Smooth muscle cell (in vitro differentiated cells): ENCODE measurements around the gene TTLL9. TPM values are rescaled to one million over a fixed set of nuclear protein-coding genes. Genes with fewer than 3 reads are reported as not detected.

Experiments
- DNase-seq: peaks from one replicate; lab custom pipeline; 2025; ENCODE audit not compliant: unreplicated experiment; lab: John Stamatoyannopoulos, UW
- H2AFZ ChIP-seq: fragments of 200-600 bp; sonication (generic); 2 replicates; pipeline ENCODE4 v1.6.0; 2016; ENCODE audit warnings: antibody characterized with exemption, low read depth, mild to moderate bottlenecking
- H3F3A ChIP-seq: fragments of 200-600 bp; sonication (generic); 2 replicates; pipeline ENCODE4 v1.6.0; 2017; ENCODE audit warnings: antibody characterized with exemption, low read depth
- H3K27ac ChIP-seq: fragments of 200-600 bp; sonication (generic); 2 replicates; pipeline ENCODE4 v1.5.1; 2016; ENCODE audit warnings: low read depth, mild to moderate bottlenecking
- H3K27me3 ChIP-seq: fragments of 200-600 bp; sonication (generic); 2 replicates; pipeline ENCODE4 v1.6.1; 2016; ENCODE audit warnings: low read depth, mild to moderate bottlenecking
- H3K36me3 ChIP-seq: fragments of 200-600 bp; sonication (generic); 2 replicates; pipeline ENCODE4 v1.5.1; 2016; ENCODE audit warnings: low read depth
- H3K4me1 ChIP-seq: fragments of 200-600 bp; sonication (generic); 2 replicates; pipeline ENCODE4 v1.5.1; 2016; ENCODE audit warnings: low read depth
- H3K4me2 ChIP-seq: fragments of 200-600 bp; sonication (generic); 2 replicates; pipeline ENCODE4 v1.6.0; 2016; ENCODE audit warnings: mild to moderate bottlenecking
- H3K4me3 ChIP-seq: fragments of 200-600 bp; sonication (generic); 2 replicates; pipeline ENCODE4 v1.5.1; 2016; ENCODE audit warnings: mild to moderate bottlenecking
- H3K79me2 ChIP-seq: fragments of 200-600 bp; sonication (generic); 2 replicates; pipeline ENCODE4 v1.6.0; 2016; ENCODE audit warnings: low read depth, mild to moderate bottlenecking
- H3K9ac ChIP-seq: fragments of 200-600 bp; sonication (generic); 2 replicates; pipeline ENCODE4 v1.6.0; 2016; ENCODE audit warnings: low read depth
- H3K9me3 ChIP-seq: fragments of 200-600 bp; sonication (generic); replicated peaks from 2 replicates; pipeline ENCODE4 v1.5.1; 2016; ENCODE audit warnings: low read depth
- H4K20me1 ChIP-seq: fragments of 200-600 bp; sonication (generic); 2 replicates; pipeline ENCODE4 v1.6.0; 2016; ENCODE audit warnings: low read depth
- WGBS: methylation state at CpG from one replicate; pipeline ENCODE4 v1.1.7; 2016; ENCODE audit warnings: low lambda C conversion rate; 5-methylcytosine and 5-hydroxymethylcytosine counted together
- polyA plus RNA-seq: library from polyadenylated mRNA; unstranded; fragments of >200 nt; fragmentation: Nextera tagmentation; extraction: Ambion mirVana; gene quantifications from 2 replicates; pipeline ENCODE4 v1.2.1, GENCODE V29; 2016
- total RNA-seq: library from RNA; depleted of rRNA; stranded (reverse); fragments of >200 nt; gene quantifications from 2 replicates; pipeline ENCODE4 v1.2.3, GENCODE V29; 2014
- TF ChIP-seq, protein P1 (sequence below): fragments of 200-600 bp; sonication (generic); IDR thresholded peaks from 2 replicates; pipeline ENCODE4 v1.5.1; 2017; ENCODE audit warnings: borderline replicate concordance, mild to moderate bottlenecking, antibody characterized with exemption; ENCODE audit not compliant: insufficient read depth, poor library complexity, severe bottlenecking

TTLL9 gene
- total and polyA plus RNA-seq, 2 experiments from 2014 or later = 0.13 TPM; not detected in 1

DNA sequence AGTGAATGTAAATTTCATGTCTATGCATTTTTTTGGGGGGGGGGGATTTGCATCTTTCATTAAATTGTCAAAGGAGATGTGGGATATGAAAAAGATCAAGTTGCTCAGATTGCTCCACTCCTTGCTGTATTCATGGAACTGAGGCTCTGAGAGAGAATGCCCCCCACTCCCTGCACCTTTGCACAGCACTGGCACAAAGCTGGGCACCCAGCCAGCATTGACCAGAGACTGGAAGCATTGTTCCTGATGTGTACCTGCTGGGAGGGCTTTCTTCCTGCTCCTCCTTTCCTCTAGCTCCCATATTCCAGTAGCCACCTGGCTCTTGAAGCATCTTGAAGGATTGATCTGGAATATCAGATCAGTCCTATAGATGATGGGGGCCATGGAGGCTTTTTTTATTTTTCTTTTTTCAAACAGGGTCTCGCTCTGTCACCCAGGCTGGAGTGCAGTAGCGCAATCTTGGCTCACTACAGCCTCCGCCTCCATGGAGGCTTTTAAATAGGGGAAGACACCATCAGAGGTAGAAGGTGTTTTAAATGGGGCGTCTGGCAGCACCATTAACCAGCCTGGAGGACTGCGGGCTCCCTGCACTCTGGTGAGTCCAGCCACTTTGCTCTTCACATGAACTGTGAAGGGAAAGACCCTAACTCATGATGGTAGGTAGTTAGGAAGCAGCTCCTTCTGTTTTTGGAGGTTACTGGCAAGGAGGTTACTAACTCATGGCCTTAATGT lies 11.0 kb upstream of the TTLL9 start:
- DNase-seq = no peak
- Histone ChIP-seq H3K9ac (no peak overlapping the region), H3K27me3 (peaks cover 43% of the 10 kb centered on the region), H3K4me1 (peaks cover 12% of the 10 kb centered on the region), H4K20me1 (no peaks in the 10 kb centered on the region), H2AFZ (no peak overlapping the region), H3K27ac (no peak overlapping the region), H3K4me2 (no peak overlapping the region), H3K9me3 (no peaks in the 10 kb centered on the region), H3K36me3 (no peaks in the 10 kb centered on the region), H3K79me2 (no peaks in the 10 kb centered on the region), H3K4me3 (no peak overlapping the region), H3F3A (no peaks in the 10 kb centered on the region)
- WGBS = 85% methylated on average over 5 of the region's 5 CpGs
- TF ChIP-seq, protein P1, sequence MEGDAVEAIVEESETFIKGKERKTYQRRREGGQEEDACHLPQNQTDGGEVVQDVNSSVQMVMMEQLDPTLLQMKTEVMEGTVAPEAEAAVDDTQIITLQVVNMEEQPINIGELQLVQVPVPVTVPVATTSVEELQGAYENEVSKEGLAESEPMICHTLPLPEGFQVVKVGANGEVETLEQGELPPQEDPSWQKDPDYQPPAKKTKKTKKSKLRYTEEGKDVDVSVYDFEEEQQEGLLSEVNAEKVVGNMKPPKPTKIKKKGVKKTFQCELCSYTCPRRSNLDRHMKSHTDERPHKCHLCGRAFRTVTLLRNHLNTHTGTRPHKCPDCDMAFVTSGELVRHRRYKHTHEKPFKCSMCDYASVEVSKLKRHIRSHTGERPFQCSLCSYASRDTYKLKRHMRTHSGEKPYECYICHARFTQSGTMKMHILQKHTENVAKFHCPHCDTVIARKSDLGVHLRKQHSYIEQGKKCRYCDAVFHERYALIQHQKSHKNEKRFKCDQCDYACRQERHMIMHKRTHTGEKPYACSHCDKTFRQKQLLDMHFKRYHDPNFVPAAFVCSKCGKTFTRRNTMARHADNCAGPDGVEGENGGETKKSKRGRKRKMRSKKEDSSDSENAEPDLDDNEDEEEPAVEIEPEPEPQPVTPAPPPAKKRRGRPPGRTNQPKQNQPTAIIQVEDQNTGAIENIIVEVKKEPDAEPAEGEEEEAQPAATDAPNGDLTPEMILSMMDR = no peak

DNA sequence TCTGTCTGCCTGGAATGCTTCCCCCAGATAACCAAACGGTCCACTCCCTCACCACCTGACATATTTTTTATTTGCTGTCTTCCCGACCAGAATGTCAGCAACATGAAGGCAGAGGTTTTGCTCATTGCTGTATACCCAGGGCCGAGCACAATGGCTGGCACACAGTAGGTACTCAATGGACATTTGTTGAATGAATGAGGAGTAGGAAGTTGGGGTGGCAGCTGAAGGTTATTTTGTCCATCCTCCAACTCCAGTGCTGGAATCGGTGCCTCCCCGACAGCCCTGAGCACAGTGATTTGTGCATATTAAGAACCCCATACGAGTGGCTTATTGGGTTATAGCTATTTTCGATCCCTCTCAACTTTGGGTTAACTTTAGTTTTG lies 10.4 kb upstream of the TTLL9 start:
- Histone ChIP-seq H4K20me1 (no peaks in the 10 kb centered on the region), H3K4me2 (no peak overlapping the region), H2AFZ (no peak overlapping the region), H3K9me3 (no peaks in the 10 kb centered on the region), H3K4me3 (no peak overlapping the region), H3F3A (no peaks in the 10 kb centered on the region), H3K27me3 (peaks cover 38% of the 10 kb centered on the region), H3K36me3 (no peaks in the 10 kb centered on the region), H3K27ac (no peak overlapping the region), H3K79me2 (no peaks in the 10 kb centered on the region), H3K4me1 (peaks cover 12% of the 10 kb centered on the region), H3K9ac (no peak overlapping the region)
- WGBS = 70% methylated on average over 7 of the region's 7 CpGs
- no peak for DNase-seq
- TF ChIP-seq, protein P1 = no peak

DNA sequence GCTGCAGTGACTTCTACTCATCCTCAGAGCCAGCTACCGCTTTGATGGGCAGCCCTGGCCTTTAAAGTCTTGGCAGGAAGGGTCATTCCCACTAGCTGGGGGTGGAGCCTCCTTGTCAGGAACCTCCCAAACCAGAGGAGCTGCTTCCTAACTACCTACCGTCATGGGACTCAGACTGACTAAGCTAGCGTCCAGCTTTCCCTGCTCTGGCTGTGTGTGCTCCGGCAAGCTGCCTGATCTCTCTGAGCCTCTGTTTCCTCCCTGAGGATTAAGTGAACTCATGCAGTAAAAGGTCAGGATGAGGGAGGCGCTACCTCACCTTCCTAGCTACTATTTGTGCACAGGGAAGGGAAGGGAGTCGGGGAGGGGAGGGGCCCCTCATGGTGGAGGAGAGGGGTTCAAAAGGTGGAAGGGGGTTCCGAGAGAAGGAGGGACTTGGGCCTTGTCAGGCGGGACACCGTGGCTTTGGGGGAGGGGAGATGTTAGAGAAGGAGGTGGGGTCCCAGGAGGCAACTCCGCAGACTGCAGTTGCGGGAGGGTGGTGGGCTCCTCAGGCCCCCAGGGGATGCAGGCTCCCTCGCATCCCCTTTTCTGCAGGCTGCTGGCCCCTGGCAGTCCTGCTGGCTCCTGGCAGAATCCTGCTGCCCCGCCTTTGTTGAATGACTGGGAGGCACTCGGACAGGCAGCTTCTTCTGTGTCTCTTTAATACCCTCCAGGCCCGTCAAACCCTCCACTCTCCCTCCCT lies 9.9 kb upstream of the TTLL9 start:
- H3F3A ChIP-seq = no peaks in the 10 kb centered on the region
- WGBS = 11% methylated on average over 15 of the region's 15 CpGs
- no peaks in the 10 kb centered on the region for H3K36me3 ChIP-seq
- peaks cover 32% of the 10 kb centered on the region for H3K27me3 ChIP-seq
- no peaks in the 10 kb centered on the region for H3K79me2 ChIP-seq
- TF ChIP-seq, protein P1 = no peak
- H3K4me2 ChIP-seq = peak overlapping the region; percentile 100
- peak overlapping the region; percentile 20 for H3K9ac ChIP-seq
- no peaks in the 10 kb centered on the region for H4K20me1 ChIP-seq
- H3K27ac ChIP-seq = no peak overlapping the region
- peak overlapping the region; percentile 81 for H3K4me3 ChIP-seq
- H2AFZ ChIP-seq = peak overlapping the region; percentile 98
- peaks cover 12% of the 10 kb centered on the region for H3K4me1 ChIP-seq
- DNase-seq = no peak
- H3K9me3 ChIP-seq = no peaks in the 10 kb centered on the region

DNA sequence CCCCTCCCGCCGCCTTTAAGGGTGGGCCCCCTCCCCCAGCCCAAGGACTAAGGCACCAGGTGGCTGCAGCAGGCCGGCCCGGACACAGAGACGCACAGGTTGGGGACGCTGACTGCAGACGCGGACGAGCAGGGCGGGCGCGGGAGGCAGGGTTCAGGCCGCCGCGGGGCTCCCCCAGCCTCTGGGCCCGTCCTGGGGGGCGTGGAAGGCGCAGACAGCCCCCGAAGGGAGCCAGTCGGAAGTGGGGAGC lies 9.4 kb upstream of the TTLL9 start:
- no peaks in the 10 kb centered on the region for H3K9me3 ChIP-seq
- peak overlapping the region; percentile 20 for H3K9ac ChIP-seq
- H3F3A ChIP-seq = no peaks in the 10 kb centered on the region
- H3K27me3 ChIP-seq = peaks cover 27% of the 10 kb centered on the region
- no peak overlapping the region for H3K27ac ChIP-seq
- 0% methylated on average over 16 of the region's 20 CpGs for WGBS
- H3K36me3 ChIP-seq = no peaks in the 10 kb centered on the region
- H3K4me3 ChIP-seq = peak overlapping the region; percentile 81
- peak overlapping the region; percentile 100 for H3K4me2 ChIP-seq
- TF ChIP-seq, protein P1 = peak; percentile 8
- peak overlapping the region; percentile 98 for H2AFZ ChIP-seq
- no peaks in the 10 kb centered on the region for H4K20me1 ChIP-seq
- no peak for DNase-seq
- H3K79me2 ChIP-seq = no peaks in the 10 kb centered on the region
- peaks cover 12% of the 10 kb centered on the region for H3K4me1 ChIP-seq
